Fibroblast of lung (primary cell): ENCODE results near the gene ERV3-1. TPM values are rescaled to one million over a fixed set of nuclear protein-coding genes. Genes with fewer than 3 reads are reported as not detected.
"Not testable (repeated sequence)": the region's sequence is repeated elsewhere in the genome, so short reads cannot be mapped to it uniquely, and the experiment has no call there.

Experiments
- DNase-seq, 2 donors: peaks; one replicate each; pipeline versions ENCODE4 v3.0.0 to v3.0.0-alpha.2; 2010; ENCODE audit warnings: low read depth in 2 of 2
- H2AFZ ChIP-seq: 2 replicates; pipeline ENCODE4 v1.5.1; 2012; ENCODE audit warnings: low read length, control low read depth, inconsistent platforms
- H3K27ac ChIP-seq: 2 replicates; pipeline ENCODE4 v1.5.1; 2011; ENCODE audit warnings: low read length, control low read depth; ENCODE audit not compliant: insufficient read depth
- H3K27me3 ChIP-seq: 2 replicates; pipeline ENCODE4 v1.5.1; 2011; ENCODE audit warnings: mild to moderate bottlenecking, low read length; ENCODE audit not compliant: control insufficient read depth, insufficient read depth
- H3K36me3 ChIP-seq: 2 replicates; pipeline ENCODE4 v1.5.1; 2011; ENCODE audit warnings: low read length; ENCODE audit not compliant: control insufficient read depth, insufficient read depth
- H3K4me1 ChIP-seq: 2 replicates; pipeline ENCODE4 v1.5.1; 2011; ENCODE audit warnings: low read length; ENCODE audit not compliant: control insufficient read depth, insufficient read depth; ENCODE audit errors: extremely low read depth
- H3K4me2 ChIP-seq: 2 replicates; pipeline ENCODE4 v1.5.1; 2011; ENCODE audit warnings: low read length, control low read depth; ENCODE audit not compliant: insufficient read depth; ENCODE audit errors: extremely low read depth
- H3K4me3 ChIP-seq, 4 experiments: fragments of 200-600 bp in 1 of 4; sonication (generic) in 1 of 4; replicated peaks in 1 of 4; 2 replicates each; pipeline ENCODE4 v1.5.1; 2011 to 2016; ENCODE audit warnings: low read length in 4 of 4, low read depth in 3 of 4, mild to moderate bottlenecking in 3 of 4, control low read depth in 2 of 4, inconsistent platforms in 1 of 4, mixed read lengths in 1 of 4; ENCODE audit not compliant: insufficient read depth in 1 of 4; ENCODE audit errors: control extremely low read depth in 1 of 4
- H3K79me2 ChIP-seq: 2 replicates; pipeline ENCODE4 v1.5.1; 2012; ENCODE audit warnings: mild to moderate bottlenecking, low read length, inconsistent platforms; ENCODE audit not compliant: control insufficient read depth, insufficient read depth
- H3K9ac ChIP-seq: 2 replicates; pipeline ENCODE4 v1.5.1; 2011; ENCODE audit warnings: mild to moderate bottlenecking, low read length, control low read depth; ENCODE audit not compliant: insufficient read depth
- H3K9me3 ChIP-seq: 2 replicates; pipeline ENCODE4 v1.5.1; 2012; ENCODE audit warnings: low read depth, low read length; ENCODE audit not compliant: control insufficient read depth, insufficient read depth
- H4K20me1 ChIP-seq: 2 replicates; pipeline ENCODE4 v1.5.1; 2011; ENCODE audit warnings: low read length; ENCODE audit not compliant: control insufficient read depth, insufficient read depth; ENCODE audit errors: extremely low read depth
- CTCF ChIP-seq, 2 donors: IDR thresholded peaks in 1 of 2; conservative IDR thresholded peaks in 1 of 2; 1 replicate in 1 of 2; 2 replicates in 1 of 2; pipeline ENCODE4 v1.5.1; 2011 to 2012; ENCODE audit warnings: low read length in 2 of 2, control low read depth in 1 of 2, inconsistent platforms in 1 of 2, low read depth in 1 of 2, mild to moderate bottlenecking in 1 of 2
- EZH2 ChIP-seq: IDR thresholded peaks from 2 replicates; pipeline ENCODE4 v1.5.1; 2012; ENCODE audit warnings: low read length, control low read depth, mild to moderate bottlenecking; ENCODE audit errors: missing control alignments
- polyA minus RNA-seq: library from RNA; depleted of rRNA, polyadenylated mRNA; stranded (reverse); fragments of >200 nt; gene quantifications from 2 replicates; pipeline ENCODE4 v1.2.3, GENCODE V29; 2011; ENCODE audit warnings: low replicate concordance
- polyA plus RNA-seq, 2 donors: library from polyadenylated mRNA; depleted of rRNA in 1 of 2; stranded (reverse) in 1 of 2; unstranded in 1 of 2; fragments of >200 nt; gene quantifications; 2 replicates each; pipeline ENCODE4 v1.2.1, GENCODE V29; 2011 to 2012; ENCODE audit warnings: missing spikeins in 1 of 2
- total RNA-seq: library from RNA; depleted of rRNA; stranded (reverse); fragments of >200 nt; gene quantifications from 2 replicates; pipeline ENCODE4 v1.2.1, GENCODE V29; 2014

The ERV3-1 gene, protein sequence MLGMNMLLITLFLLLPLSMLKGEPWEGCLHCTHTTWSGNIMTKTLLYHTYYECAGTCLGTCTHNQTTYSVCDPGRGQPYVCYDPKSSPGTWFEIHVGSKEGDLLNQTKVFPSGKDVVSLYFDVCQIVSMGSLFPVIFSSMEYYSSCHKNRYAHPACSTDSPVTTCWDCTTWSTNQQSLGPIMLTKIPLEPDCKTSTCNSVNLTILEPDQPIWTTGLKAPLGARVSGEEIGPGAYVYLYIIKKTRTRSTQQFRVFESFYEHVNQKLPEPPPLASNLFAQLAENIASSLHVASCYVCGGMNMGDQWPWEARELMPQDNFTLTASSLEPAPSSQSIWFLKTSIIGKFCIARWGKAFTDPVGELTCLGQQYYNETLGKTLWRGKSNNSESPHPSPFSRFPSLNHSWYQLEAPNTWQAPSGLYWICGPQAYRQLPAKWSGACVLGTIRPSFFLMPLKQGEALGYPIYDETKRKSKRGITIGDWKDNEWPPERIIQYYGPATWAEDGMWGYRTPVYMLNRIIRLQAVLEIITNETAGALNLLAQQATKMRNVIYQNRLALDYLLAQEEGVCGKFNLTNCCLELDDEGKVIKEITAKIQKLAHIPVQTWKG
- total RNA-seq (6.2 and 8.8 TPM in 2 replicates), polyA plus RNA-seq (4.2 and 4.3 TPM in 2 replicates), polyA minus RNA-seq (5.4 and 5.7 TPM in 2 replicates)
- 2.3 and 3.0 TPM in 2 replicates for polyA plus RNA-seq (2012)

GRCh38 chr7:65006094-65006992 is at the start of gene ERV3-1:
Gene ERV3-1, minus strand, starts transcription at chr7:65006687. Its CDS starts 13,661 bp downstream, at chr7:64993026.
- no peak for TF ChIP-seq EZH2
- TF ChIP-seq CTCF (conservative IDR thresholded peaks at IDR 0.05 in 1 of 2, IDR thresholded peaks at IDR 0.05 in 1 of 2; ENCODE audit: low read depth in 1 of 2, low read length in 2 of 2) = no peak
- Histone ChIP-seq H4K20me1 (no peaks in the 10 kb centered on the region), H3K4me3 (peak within 1 kb of the TSS; percentile 86 to 94 (median 91)), H2AFZ (peak within 1 kb of the TSS; percentile 99), H3K9me3 (no peaks in the 10 kb centered on the region), H3K36me3 (no peaks in the 10 kb centered on the region), H3K79me2 (peaks cover 11% of the 10 kb centered on the region), H3K4me2 (peak within 1 kb of the TSS; percentile 78), H3K9ac (peak within 1 kb of the TSS; percentile 96), H3K27ac (peak within 1 kb of the TSS; percentile 87), H3K4me1 (no peaks in the 10 kb centered on the region), H3K27me3 (no peaks in the 10 kb centered on the region)
- DNase-seq = peak; percentile 93 to 95

DNA sequence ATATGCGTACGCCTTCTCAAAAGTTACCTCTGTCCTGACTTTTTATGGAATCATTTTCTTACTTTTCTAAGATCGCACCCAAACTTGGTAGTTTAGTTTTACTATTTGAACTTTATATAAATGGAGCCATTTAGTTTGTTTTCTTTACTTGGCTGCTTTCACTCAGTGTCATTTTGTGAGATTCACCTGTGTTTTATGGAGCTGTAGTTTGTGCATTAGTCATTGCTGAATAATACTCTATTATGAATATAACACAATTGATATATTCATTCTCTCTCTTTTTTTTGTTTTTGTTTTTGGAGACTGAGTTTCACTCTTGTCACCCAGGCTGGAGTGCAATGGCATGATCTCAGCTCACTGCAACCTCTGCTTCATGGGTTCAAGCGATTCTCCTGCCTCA is 49.3 kb upstream of the ERV3-1 start:
- not testable (repeated sequence) for H3K36me3 ChIP-seq, H3K27ac ChIP-seq, H3K4me2 ChIP-seq, H3K9ac ChIP-seq, H3K4me3 ChIP-seq, H2AFZ ChIP-seq, H3K9me3 ChIP-seq, H3K4me1 ChIP-seq, DNase-seq, H3K27me3 ChIP-seq, H4K20me1 ChIP-seq, H3K79me2 ChIP-seq

DNA sequence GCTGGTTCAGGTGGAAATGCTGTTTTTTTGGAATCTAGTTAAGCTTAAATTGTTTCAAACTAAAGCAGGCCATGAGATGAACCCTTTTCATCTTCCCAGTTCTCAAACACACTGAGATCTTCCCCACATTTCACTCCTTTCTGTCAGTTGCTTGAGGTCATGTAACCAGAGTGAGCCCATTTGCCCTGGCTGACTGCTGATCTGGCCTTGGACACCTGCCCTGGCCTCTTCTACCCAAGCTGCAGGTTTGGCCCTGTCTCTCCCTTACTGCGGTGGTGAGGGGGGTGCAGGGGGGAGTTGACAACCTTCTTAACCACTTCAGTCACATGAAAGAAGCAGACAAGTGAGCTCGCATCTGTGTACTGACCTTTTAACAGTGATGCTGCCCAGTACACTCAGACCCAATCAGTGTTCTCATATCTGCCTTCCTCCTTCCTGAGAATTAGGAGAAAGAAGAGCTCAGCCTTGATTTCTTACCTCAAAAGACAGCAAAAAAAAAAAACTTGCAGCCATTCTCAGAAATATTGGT is 48.0 kb upstream of the ERV3-1 start:
- not testable (repeated sequence) for H3K27me3 ChIP-seq, H3K9me3 ChIP-seq, H3K9ac ChIP-seq, H3K4me1 ChIP-seq, H2AFZ ChIP-seq, H4K20me1 ChIP-seq, H3K4me3 ChIP-seq, H3K27ac ChIP-seq, H3K79me2 ChIP-seq, DNase-seq, H3K4me2 ChIP-seq, H3K36me3 ChIP-seq

DNA sequence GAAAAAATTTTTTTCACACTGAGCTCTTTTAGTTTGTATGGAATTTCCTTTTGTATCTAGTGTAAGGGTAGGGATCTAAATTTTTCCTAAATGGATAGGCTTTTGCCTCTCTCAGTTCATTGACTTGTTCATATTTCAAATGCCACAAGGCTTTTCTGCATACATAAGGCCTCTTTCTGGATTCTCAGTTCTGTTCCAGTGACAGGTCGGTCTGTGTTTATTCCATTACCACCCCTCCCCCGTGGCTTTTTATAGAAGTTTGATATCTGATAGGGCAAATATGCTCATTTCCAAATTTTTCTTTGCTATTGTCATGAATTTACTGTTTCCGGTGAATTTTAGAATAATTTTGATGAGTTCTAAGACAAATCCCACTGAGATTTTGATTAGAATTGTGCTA is 45.2 kb upstream of the ERV3-1 start:
- not testable (repeated sequence) for H3K4me1 ChIP-seq, H3K9ac ChIP-seq, H3K4me2 ChIP-seq

GRCh38 chr7:65051139-65051538 is 44.7 kb upstream of the ERV3-1 start:
- H3K36me3 ChIP-seq, H3K79me2 ChIP-seq, H3K4me1 ChIP-seq, H3K9me3 ChIP-seq, H3K9ac ChIP-seq, H2AFZ ChIP-seq, H3K27ac ChIP-seq, H4K20me1 ChIP-seq, H3K4me2 ChIP-seq, H3K27me3 ChIP-seq, H3K4me3 ChIP-seq, DNase-seq: not testable (repeated sequence)

More for the DNA sequence above, 45.2 kb upstream of the ERV3-1 start:
- DNase-seq, H3K4me3 ChIP-seq, H3K27me3 ChIP-seq, H3K36me3 ChIP-seq, H3K79me2 ChIP-seq, H4K20me1 ChIP-seq, H2AFZ ChIP-seq, H3K27ac ChIP-seq, H3K9me3 ChIP-seq: not testable (repeated sequence)
